HUDEP-2 (cell line): ENCODE data around the gene PRKAR1B.

Experiments
- DNase-seq, 76 experiments: peaks; one replicate each; lab custom pipeline; 2025; ENCODE audit not compliant: unreplicated experiment in 76 of 76; lab: John Stamatoyannopoulos, UW

PRKAR1B gene

DNA sequence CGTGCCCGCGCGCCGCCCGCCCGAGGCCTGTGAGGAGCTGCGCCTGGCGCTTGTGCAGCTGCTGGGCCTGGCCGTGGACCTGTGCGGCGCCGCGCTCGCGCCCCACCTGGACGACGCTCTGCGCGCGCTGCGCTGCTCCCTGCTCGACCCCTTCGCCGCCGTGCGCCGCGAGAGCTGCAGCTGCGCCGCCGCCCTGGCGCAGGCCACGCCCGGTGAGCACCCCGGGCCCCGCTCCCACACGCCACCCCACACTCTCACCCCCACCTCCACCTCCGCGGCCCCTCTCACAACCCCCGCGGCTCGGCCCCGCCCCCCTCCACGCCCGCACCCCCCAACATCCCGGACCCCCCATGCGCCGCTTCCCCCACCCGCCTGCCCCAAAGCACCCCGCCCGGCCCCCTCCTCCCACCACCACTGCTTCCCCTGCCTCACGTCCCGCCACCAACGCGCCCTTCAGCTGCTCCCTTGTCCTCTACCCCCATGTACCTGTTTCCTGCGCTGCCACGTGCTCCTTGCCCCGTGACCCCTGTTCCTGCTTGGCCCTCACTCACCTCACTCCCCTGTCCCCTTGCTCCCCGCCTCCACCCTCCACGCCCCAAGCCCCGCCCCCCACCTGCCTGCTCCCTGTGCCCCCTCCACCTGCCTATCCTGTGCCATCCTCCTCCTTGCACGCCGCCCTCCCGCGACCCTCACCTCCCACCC is at the start of gene PRKAR1B:
PRKAR1B (minus strand) TSS at position 178 of the 702 bp plus-strand sequence. CDS start 15,776 bp downstream, outside the sequence.
- peak in 30 of 76 experiments; percentile 10 to 54 (median 34) for DNase-seq

DNA sequence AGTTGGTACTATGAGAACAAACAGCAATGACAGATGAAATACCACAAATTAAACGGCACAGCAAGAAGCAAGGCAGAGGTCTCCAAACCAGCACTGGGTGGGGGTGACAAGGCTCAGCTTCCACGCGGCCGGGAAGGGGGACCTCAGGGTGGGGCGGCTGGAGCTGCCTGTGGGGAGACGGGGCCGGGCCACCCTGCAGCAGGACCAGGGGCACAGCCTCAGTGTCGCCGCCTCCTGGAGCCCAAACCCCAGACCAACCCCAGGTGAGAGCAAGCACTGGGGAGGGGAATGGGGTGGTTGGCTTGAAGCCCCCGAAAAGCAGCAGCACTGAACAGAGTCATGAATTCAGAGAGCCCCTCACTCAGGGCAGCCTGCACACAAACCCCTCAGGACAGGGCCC is 49.3 kb upstream of the PRKAR1B start:
- no peak for DNase-seq

GRCh38 chr7:774161-775109 is 47.4 kb upstream of the PRKAR1B start:
- DNase-seq = peak in 41 of 76 experiments; percentile 2 to 69 (median 27)

GRCh38 chr7:773622-773915 is 46.5 kb upstream of the PRKAR1B start:
- DNase-seq = no peak

DNA sequence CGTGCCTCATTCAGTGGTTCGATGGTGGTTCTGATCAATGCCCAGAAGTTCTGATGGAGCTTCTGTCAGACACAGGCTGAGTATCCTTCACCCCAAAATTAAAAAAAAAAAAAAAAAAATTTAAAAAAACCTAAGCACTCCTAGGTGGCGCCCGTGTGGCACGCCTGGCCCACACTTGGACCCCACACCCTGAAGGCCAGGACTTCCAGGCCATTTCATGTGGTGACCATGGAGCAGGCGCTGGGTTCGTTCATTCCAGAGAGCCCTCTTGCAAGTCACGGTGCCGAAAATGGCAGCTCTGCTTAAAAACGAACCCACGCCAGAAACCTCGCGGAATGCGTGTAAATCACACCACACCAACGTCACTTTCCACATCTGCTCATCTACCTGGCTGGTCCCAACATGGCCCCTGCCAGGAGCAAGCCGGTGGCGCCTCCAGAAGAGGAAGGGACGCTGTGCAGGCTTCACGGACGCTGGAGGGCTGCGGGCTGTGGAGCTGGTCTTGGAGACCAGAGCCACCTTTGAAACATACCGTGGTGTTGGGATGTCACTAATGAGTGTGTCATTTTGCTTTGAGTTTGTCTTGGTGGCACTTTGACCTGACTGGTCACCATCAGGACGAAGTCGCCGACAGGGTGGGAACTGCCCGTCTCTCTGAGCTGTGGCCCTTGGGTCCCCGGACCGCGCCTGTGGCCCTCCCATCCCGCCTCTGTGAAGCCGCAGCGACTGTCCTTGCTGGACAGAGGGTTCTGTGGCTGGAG is 46.0 kb upstream of the PRKAR1B start:
- no peak for DNase-seq

GRCh38 chr7:772392-772791 is 45.3 kb upstream of the PRKAR1B start:
- no peak for DNase-seq

GRCh38 chr7:772005-772294 is 44.9 kb upstream of the PRKAR1B start:
- DNase-seq = no peak

- DNase-seq = peak in 1 of 76 experiments; percentile 9
Observed at GRCh38 chr7:771234-772004, 44.3 kb upstream of the PRKAR1B start.

DNA sequence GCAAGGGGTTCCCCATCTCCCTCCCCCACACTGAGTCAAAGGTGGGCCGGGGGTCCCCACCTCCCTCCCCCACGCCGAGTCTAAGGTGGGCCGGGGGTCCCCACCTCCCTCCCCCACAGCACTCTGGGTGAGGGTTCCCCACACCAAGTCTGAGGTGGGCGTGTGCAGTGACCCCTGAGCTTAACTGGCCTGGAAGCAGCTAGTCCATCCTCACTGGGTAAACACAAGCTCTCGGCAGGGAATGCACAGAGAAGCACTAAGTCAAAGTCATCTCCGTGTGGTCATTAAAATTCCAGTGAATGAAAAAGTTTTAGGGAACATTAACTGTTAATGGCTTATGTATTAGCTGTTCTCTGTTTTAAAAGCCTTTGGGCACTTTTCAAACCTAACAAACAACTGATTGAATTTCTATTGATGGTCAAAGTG is 43.7 kb upstream of the PRKAR1B start:
- no peak for DNase-seq

DNA sequence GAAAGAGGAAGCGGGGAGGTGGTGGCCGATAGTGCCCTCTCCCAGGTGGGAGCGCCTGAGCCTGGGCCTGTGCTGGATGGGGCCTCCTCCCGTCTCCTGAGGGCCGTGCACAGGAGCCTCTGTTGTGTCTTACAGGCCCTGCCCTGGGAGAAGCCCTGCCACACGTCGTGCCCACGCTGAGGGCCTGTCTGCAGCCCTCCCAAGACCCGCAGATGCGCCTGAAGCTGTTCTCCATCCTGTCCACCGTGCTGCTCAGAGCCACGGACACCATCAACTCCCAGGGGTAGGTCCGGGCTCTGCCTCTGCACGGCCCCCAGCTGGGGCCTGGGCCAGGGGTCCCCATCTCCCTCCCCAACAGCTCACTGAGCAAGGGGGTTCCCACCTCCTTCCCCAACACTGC is 43.3 kb upstream of the PRKAR1B start:
- DNase-seq = no peak

- peak in 45 of 76 experiments; percentile 2 to 65 (median 28) for DNase-seq
Observed at GRCh38 chr7:768881-769504, 41.9 kb upstream of the PRKAR1B start.

DNA sequence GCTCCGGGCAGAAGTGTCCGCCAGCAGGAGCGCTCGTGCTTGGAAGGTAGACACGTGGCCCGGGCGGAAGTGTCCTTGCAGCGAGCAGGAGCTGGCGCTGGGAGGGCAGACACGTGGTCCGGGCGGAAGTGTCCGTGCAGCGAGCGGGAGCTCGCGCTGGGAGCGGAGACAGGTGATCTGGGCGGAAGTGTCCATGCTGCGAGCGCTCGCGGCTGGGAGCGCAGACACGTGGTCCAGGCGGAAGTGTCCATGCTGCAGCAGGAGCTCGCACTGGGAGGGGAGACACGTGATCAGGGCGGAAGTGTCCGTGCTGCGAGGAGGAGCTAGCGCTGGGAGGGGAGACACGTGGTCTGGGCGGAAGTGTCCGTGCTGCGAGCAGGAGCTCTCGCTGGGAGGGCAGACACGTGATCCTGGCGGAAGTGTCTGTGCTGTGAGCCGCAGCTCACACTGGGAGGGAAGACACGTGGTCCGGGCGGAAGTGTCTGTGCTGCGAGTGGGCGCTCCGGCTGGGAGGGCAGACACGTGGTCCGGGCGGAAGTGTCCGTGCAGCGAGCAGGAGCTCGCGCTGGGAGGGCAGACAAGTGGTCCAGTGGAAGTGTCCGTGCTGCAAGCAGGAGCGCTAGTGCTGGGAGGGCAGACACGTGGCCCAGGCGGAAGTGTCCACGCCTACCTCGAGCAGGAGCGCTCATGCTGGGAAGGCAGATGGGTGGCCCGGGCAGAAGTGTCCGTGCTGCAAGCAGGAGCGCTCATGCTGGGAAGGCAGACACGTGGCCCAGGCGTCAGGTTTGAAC is 41.1 kb upstream of the PRKAR1B start:
- no peak for DNase-seq

GRCh38 chr7:767580-767940 is 40.5 kb upstream of the PRKAR1B start:
- no peak for DNase-seq

DNA sequence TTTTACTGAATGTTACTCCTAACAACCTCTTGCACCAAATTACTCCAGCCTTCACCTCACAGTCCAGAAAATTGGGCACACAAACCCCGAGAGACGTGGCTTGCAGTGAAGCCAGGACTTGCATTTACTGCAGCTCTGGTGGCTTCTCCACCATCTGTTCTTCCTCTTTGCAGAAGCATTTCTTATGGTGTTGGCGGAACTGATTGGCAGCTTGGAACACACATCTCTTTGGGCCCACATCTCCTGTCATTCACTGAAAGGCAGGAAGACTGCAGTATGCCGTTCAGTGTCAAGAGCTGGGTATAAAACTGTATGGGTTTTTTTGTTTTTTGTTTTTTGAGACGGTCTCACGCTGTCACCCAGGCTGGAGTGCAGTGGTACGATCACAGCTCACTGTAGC is 38.3 kb upstream of the PRKAR1B start:
- DNase-seq = no peak

DNA sequence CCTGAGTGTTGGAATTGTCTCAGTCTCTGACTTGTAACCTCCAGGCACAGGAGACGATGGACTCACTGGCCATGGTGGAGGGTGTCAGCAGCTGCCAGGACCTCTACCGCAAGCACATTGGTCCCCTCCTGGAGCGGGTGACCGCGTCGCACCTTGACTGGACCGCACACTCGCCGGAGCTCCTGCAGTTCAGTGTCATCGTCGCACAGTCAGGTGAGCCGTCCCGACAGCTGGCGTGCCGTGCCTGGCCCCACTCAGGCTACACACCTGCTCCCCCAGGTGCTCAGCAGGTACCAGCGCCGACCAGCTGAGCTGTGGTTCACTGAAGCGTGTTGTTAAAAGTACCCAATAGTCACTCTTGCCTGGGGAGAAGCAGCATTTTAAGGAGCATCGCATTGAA is 36.7 kb upstream of the PRKAR1B start:
- no peak for DNase-seq

DNA sequence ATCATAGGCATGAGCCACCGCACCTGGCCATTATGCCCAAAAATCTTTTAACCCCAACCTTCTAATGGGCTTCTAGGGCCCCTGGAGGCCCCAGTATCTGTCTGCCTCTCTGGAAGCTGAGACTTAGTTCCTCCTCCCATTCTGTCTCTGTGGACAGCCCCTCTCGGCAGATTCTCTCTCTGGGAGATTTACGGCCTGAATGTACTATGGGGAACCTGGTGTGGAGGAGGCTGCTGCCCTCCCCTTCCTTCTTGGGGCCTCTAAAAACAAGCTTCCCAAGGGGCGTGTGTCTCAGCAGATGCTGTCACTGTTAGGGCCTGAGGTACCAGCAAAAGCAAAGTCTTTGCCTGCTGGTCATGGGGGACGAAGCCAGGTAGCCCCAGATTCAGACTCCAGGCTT is 35.8 kb upstream of the PRKAR1B start:
- no peak for DNase-seq

GRCh38 chr7:761631-762030 is 34.5 kb upstream of the PRKAR1B start:
- DNase-seq = no peak

GRCh38 chr7:761101-761500 is 34.0 kb upstream of the PRKAR1B start:
- no peak for DNase-seq

DNA sequence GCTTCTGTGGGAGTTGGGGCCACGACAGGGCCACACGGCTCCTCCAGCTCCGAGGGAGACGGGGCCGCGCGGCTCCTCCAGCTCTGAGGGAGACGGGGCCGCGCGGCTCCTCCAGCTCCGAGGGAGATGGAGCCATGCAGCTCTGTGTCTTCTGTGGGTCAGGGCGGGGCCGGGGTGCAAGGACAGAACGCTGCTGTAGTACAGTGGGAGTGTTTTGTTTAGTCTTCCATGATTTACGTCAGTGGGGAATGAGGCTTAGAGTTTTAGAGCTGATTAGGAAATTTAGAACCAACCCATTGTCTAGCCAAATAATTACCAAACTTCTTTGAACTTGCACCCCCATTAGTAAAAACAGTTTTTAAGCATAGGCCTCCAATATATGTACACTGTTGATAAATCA is 32.9 kb upstream of the PRKAR1B start:
- no peak for DNase-seq

- DNase-seq = no peak
Observed at GRCh38 chr7:759569-759968, 32.5 kb upstream of the PRKAR1B start.
